ENCODE measurements around the gene OSBPL5.
A peak's percentile ranks its signal among the peaks of the same experiment; 100 is the strongest.

Gene OSBPL5

GRCh38 chr11:3060436-3061025 lies 104.6 kb downstream of the OSBPL5 start:
- no peak overlapping the region for H3K9ac ChIP-seq (ENCODE audit: low read depth, low read length)

GRCh38 chr11:3058753-3059664 lies 106.1 kb downstream of the OSBPL5 start:
- Histone ChIP-seq H3K9ac (ENCODE audit: low read depth, low read length) (no peak overlapping the region), H3K4me3 (ENCODE audit: low read length) (no peak overlapping the region), H3K9me3 (ENCODE audit: insufficient read depth, low read depth, low read length) (no peaks in the 10 kb centered on the region), H3K27ac (ENCODE audit: low read length) (no peak overlapping the region), H3K36me3 (ENCODE audit: insufficient read depth, low read depth, low read length) (peaks cover 9% of the 10 kb centered on the region), H3K27me3 (ENCODE audit: insufficient read depth, low read length) (0 out of 2 replicates have a peak, but pooled peaks cover 4% of the 10 kb centered on the region), H3K4me1 (ENCODE audit: insufficient read depth, low read length) (peaks cover 5% of the 10 kb centered on the region)

More at GRCh38 chr11:3060436-3061025, 104.6 kb downstream of the OSBPL5 start:
- Histone ChIP-seq H3K36me3 (ENCODE audit: insufficient read depth, low read depth, low read length) (no peaks in the 10 kb centered on the region), H3K27ac (ENCODE audit: low read length) (no peak overlapping the region), H3K4me1 (ENCODE audit: insufficient read depth, low read length) (peaks cover 5% of the 10 kb centered on the region; the same call in 1 of the 2 replicates), H3K27me3 (ENCODE audit: insufficient read depth, low read length) (0 out of 2 replicates have a peak, but pooled peaks cover 4% of the 10 kb centered on the region), H3K4me3 (ENCODE audit: low read length) (no peak overlapping the region), H3K9me3 (ENCODE audit: insufficient read depth, low read depth, low read length) (peaks cover 8% of the 10 kb centered on the region)

GRCh38 chr11:3057069-3057963 lies 107.8 kb downstream of the OSBPL5 start, which contains the start of gene CARS1:
TSS of gene CARS1 (minus strand) at chr11:3057423. CDS start at chr11:3057367, 56 bp downstream.
- peak within 1 kb of the TSS; percentile 43 for H3K27ac ChIP-seq (ENCODE audit: low read length)
- H3K4me3 ChIP-seq (ENCODE audit: low read length): peak within 1 kb of the TSS; percentile 88

GRCh38 chr11:3056296-3057068 lies 108.6 kb downstream of the OSBPL5 start:
- Histone ChIP-seq H3K9ac (ENCODE audit: low read depth, low read length) (peak overlapping the region; percentile 90), H3K36me3 (ENCODE audit: insufficient read depth, low read depth, low read length) (peaks cover 21% of the 10 kb centered on the region), H3K27ac (ENCODE audit: low read length) (peak overlapping the region; percentile 43), H3K4me1 (ENCODE audit: insufficient read depth, low read length) (peaks cover 12% of the 10 kb centered on the region), H3K9me3 (ENCODE audit: insufficient read depth, low read depth, low read length) (no peaks in the 10 kb centered on the region), H3K27me3 (ENCODE audit: insufficient read depth, low read length) (no peaks in the 10 kb centered on the region), H3K4me3 (ENCODE audit: low read length) (peak overlapping the region; percentile 88)

More at GRCh38 chr11:3057069-3057963, 107.8 kb downstream of the OSBPL5 start, which contains the start of gene CARS1:
- Histone ChIP-seq H3K4me1 (ENCODE audit: insufficient read depth, low read length) (peaks cover 5% of the 10 kb centered on the region; the same call in 1 of the 2 replicates), H3K9ac (ENCODE audit: low read depth, low read length) (peak within 1 kb of the TSS; percentile 90), H3K27me3 (ENCODE audit: insufficient read depth, low read length) (no peaks in the 10 kb centered on the region), H3K36me3 (ENCODE audit: insufficient read depth, low read depth, low read length) (peaks cover 21% of the 10 kb centered on the region), H3K9me3 (ENCODE audit: insufficient read depth, low read depth, low read length) (no peaks in the 10 kb centered on the region)

- no peak overlapping the region for H3K27ac ChIP-seq (ENCODE audit: low read length)
- H3K9ac ChIP-seq (ENCODE audit: low read depth, low read length): peak overlapping the region; percentile 90; the same call in 1 of the 2 replicates
- H3K36me3 ChIP-seq (ENCODE audit: insufficient read depth, low read depth, low read length): peaks cover 21% of the 10 kb centered on the region
- peak overlapping the region; percentile 88 for H3K4me3 ChIP-seq (ENCODE audit: low read length)
- H3K27me3 ChIP-seq (ENCODE audit: insufficient read depth, low read length): no peaks in the 10 kb centered on the region
- peaks cover 15% of the 10 kb centered on the region for H3K4me1 ChIP-seq (ENCODE audit: insufficient read depth, low read length)
- H3K9me3 ChIP-seq (ENCODE audit: insufficient read depth, low read depth, low read length): no peaks in the 10 kb centered on the region
Observed at GRCh38 chr11:3055891-3056290, 109.2 kb downstream of the OSBPL5 start.

- no peaks in the 10 kb centered on the region for H3K9me3 ChIP-seq (ENCODE audit: insufficient read depth, low read depth, low read length)
- H3K27ac ChIP-seq (ENCODE audit: low read length): no peak overlapping the region
- no peak overlapping the region for H3K9ac ChIP-seq (ENCODE audit: low read depth, low read length)
- H3K4me3 ChIP-seq (ENCODE audit: low read length): no peak overlapping the region
- peaks cover 15% of the 10 kb centered on the region for H3K4me1 ChIP-seq (ENCODE audit: insufficient read depth, low read length)
- H3K36me3 ChIP-seq (ENCODE audit: insufficient read depth, low read depth, low read length): peaks cover 29% of the 10 kb centered on the region
- no peaks in the 10 kb centered on the region for H3K27me3 ChIP-seq (ENCODE audit: insufficient read depth, low read length)
Observed at GRCh38 chr11:3052567-3052966, 112.5 kb downstream of the OSBPL5 start.

GRCh38 chr11:3052109-3052479 lies 113.0 kb downstream of the OSBPL5 start:
- Histone ChIP-seq H3K9ac (ENCODE audit: low read depth, low read length) (no peak overlapping the region), H3K27me3 (ENCODE audit: insufficient read depth, low read length) (no peaks in the 10 kb centered on the region), H3K4me3 (ENCODE audit: low read length) (no peak overlapping the region), H3K4me1 (ENCODE audit: insufficient read depth, low read length) (peaks cover 15% of the 10 kb centered on the region), H3K27ac (ENCODE audit: low read length) (no peak overlapping the region), H3K36me3 (ENCODE audit: insufficient read depth, low read depth, low read length) (peaks cover 29% of the 10 kb centered on the region), H3K9me3 (ENCODE audit: insufficient read depth, low read depth, low read length) (no peaks in the 10 kb centered on the region)

- no peaks in the 10 kb centered on the region for H3K27me3 ChIP-seq (ENCODE audit: insufficient read depth, low read length)
- H3K27ac ChIP-seq (ENCODE audit: low read length): no peak overlapping the region
- peak overlapping the region; percentile 21; the same call in 1 of the 2 replicates for H3K9ac ChIP-seq (ENCODE audit: low read depth, low read length)
- H3K36me3 ChIP-seq (ENCODE audit: insufficient read depth, low read depth, low read length): peaks cover 29% of the 10 kb centered on the region
- H3K4me3 ChIP-seq (ENCODE audit: low read length): no peak overlapping the region
- H3K9me3 ChIP-seq (ENCODE audit: insufficient read depth, low read depth, low read length): no peaks in the 10 kb centered on the region
- peaks cover 15% of the 10 kb centered on the region for H3K4me1 ChIP-seq (ENCODE audit: insufficient read depth, low read length)
Observed at GRCh38 chr11:3051196-3052108, 113.7 kb downstream of the OSBPL5 start.

GRCh38 chr11:3050386-3051195 lies 114.5 kb downstream of the OSBPL5 start:
- no peak overlapping the region for H3K27ac ChIP-seq (ENCODE audit: low read length)
- peaks cover 15% of the 10 kb centered on the region for H3K4me1 ChIP-seq (ENCODE audit: insufficient read depth, low read length)
- H3K36me3 ChIP-seq (ENCODE audit: insufficient read depth, low read depth, low read length): peaks cover 33% of the 10 kb centered on the region
- peak overlapping the region; percentile 21; the same call in 1 of the 2 replicates for H3K9ac ChIP-seq (ENCODE audit: low read depth, low read length)
- H3K9me3 ChIP-seq (ENCODE audit: insufficient read depth, low read depth, low read length): no peaks in the 10 kb centered on the region
- H3K27me3 ChIP-seq (ENCODE audit: insufficient read depth, low read length): no peaks in the 10 kb centered on the region
- H3K4me3 ChIP-seq (ENCODE audit: low read length): no peak overlapping the region

Measured in iPS-20b (cell line).